Measurements from ENCODE around the gene GRIN2C. TPM values are rescaled to one million over a fixed set of nuclear protein-coding genes. Genes with fewer than 3 reads are reported as not detected.

Gene GRIN2C
- total RNA-seq, result 0.13 and 0.50 TPM in 2 replicates

DNA sequence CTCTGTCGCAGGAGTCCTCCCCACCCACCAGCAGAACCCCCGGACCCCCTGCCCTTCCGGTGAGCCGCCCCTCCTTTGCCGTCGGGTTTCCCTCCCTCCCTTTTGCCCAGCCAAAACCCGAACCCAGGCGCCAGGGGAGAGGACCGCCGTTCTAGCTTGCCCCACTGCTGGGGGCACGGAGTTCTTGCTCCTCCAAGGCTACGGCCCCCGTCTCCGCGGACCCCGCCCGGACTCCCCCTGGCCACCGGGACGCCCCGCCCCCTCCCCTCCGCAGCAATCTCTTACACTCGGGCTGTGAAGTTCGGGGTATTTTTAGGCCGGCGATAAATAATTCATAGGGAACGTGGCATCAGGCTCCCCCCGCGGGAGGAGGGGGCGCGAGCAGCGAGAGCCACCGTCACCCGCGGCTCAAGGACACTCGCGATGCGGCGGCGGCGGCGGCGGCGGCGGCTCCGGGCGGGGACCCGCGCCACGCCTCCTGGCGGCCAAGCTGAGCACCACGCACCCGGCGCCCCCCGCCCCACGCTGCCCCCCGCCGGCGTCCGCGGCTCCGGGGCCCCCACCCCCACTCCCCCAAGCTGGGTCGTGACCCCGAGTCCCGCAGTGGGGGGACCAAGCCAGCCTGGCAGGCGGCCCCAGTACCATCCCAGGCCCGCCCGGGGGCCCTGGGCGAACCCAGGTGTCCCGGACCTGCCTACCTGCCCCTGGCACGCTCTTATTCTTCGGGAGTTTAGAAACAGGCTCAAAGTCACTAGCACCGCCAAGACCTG lies at the start of gene GRIN2C:
TSS of gene GRIN2C (minus strand) at position 427 of the 770 bp plus-strand sequence. CDS start 4,793 bp downstream, outside the sequence.

GRCh38 chr17:74892974-74893911 lies 33.6 kb upstream of the GRIN2C start, which contains the start of gene FADS6:
TSS of gene FADS6 (minus strand) at chr17:74893633. CDS start at chr17:74893595, 38 bp downstream.

GRCh38 chr17:74872313-74873036 lies 12.8 kb upstream of the GRIN2C start, which contains the start of gene FDXR:
TSS of gene FDXR (minus strand) at chr17:74872994. CDS start at chr17:74872944, 50 bp downstream.

Other genes with a start within 250 kb of the GRIN2C start
- not detected in 2 replicates for gene CD300E, start 236.1 kb downstream of the GRIN2C start, total RNA-seq
- not detected in 2 replicates for gene CD300LF, start 147.0 kb downstream of the GRIN2C start, total RNA-seq
- gene RAB37, start 122.6 kb downstream of the GRIN2C start, total RNA-seq, result 0.33 and 0.36 TPM in 2 replicates
- 13.0 and 14.5 TPM in 2 replicates for gene NHERF1, start 111.3 kb downstream of the GRIN2C start, total RNA-seq
- 32.6 and 46.7 TPM in 2 replicates for gene NAT9, start 83.5 kb downstream of the GRIN2C start, total RNA-seq
- gene FDXR, start 13.1 kb upstream of the GRIN2C start, total RNA-seq, result 25.0 and 43.9 TPM in 2 replicates
- not detected in 2 replicates for gene FADS6, start 33.7 kb upstream of the GRIN2C start, total RNA-seq
- 0.03 TPM in 1 of 2 replicates, not detected in the other for gene USH1G, start 63.4 kb upstream of the GRIN2C start, total RNA-seq
- gene OTOP2, start 64.4 kb upstream of the GRIN2C start, total RNA-seq, result not detected in 2 replicates
- gene OTOP3, start 76.0 kb upstream of the GRIN2C start, total RNA-seq, result not detected in 2 replicates
- gene HID1, start 112.9 kb upstream of the GRIN2C start, total RNA-seq, result 2.2 and 2.3 TPM in 2 replicates
- gene CDR2L, start 127.7 kb upstream of the GRIN2C start, total RNA-seq, result 22.5 and 25.6 TPM in 2 replicates
- gene MRPL58, start 152.8 kb upstream of the GRIN2C start, total RNA-seq, result 13.4 and 15.6 TPM in 2 replicates
- 129 and 130 TPM in 2 replicates for gene ATP5PD, start 187.1 kb upstream of the GRIN2C start, total RNA-seq
- gene KCTD2, start 187.3 kb upstream of the GRIN2C start, total RNA-seq, result 19.7 and 23.1 TPM in 2 replicates
- 3.3 and 6.9 TPM in 2 replicates for gene SLC16A5, start 228.1 kb upstream of the GRIN2C start, total RNA-seq

Data from smooth muscle cell of the pulmonary artery (primary cell).